OCI-LY1 (cell line): ENCODE measurements around the gene LAMTOR4.

ENCODE experiments used
- CTCF ChIP-seq: fragments of 200-600 bp; sonication (generic), shearing (Covaris generic); IDR thresholded peaks from 2 replicates; pipeline ENCODE4 v1.5.1; 2017; ENCODE audit warnings: mild to moderate bottlenecking, antibody characterized with exemption, low read length, moderate library complexity, mixed read lengths
- EZH2 ChIP-seq: fragments of 200-600 bp; sonication (generic), shearing (Covaris generic); IDR thresholded peaks from 2 replicates; pipeline ENCODE4 v1.8.0; 2017; ENCODE audit warnings: borderline replicate concordance, mixed run types, mild to moderate bottlenecking, antibody characterized with exemption, low read length, moderate library complexity, mixed read lengths

- TF ChIP-seq CTCF (no peak), EZH2 (no peak)
These were observed 49.3 kb upstream of the LAMTOR4 start for GRCh38 chr7:100099452-100099851.
